Erythroblast (primary cell): ENCODE results near the gene PSG7.

Experiments used
- GATA1 ChIP-seq: IDR thresholded peaks from 2 replicates; pipeline ENCODE4 v1.6.1; 2011; ENCODE audit warnings: low read depth, mild to moderate bottlenecking, control low read depth, low read length, moderate library complexity
- POLR2A ChIP-seq: IDR thresholded peaks from 2 replicates; pipeline ENCODE4 v1.6.1; 2011; ENCODE audit warnings: mild to moderate bottlenecking, low read length

GRCh38 chr19:42961119-42961518 lies 24.1 kb upstream of the PSG7 start:
- TF ChIP-seq POLR2A (no peak), GATA1 (no peak)
